ENCODE results near the gene HMG20A. TPM values are rescaled to one million over a fixed set of nuclear protein-coding genes. Genes with fewer than 3 reads are reported as not detected.

HMG20A gene
- total and polyA plus RNA-seq, 2 of the 13 experiments (the other 11 are each of a cell fraction or from before 2014, with no cell fraction given) = 28.0 to 35.2 TPM

GRCh38 chr15:77507911-77508310 is 87.2 kb downstream of the HMG20A start (continued):
- TF ChIP-seq, protein P1, sequence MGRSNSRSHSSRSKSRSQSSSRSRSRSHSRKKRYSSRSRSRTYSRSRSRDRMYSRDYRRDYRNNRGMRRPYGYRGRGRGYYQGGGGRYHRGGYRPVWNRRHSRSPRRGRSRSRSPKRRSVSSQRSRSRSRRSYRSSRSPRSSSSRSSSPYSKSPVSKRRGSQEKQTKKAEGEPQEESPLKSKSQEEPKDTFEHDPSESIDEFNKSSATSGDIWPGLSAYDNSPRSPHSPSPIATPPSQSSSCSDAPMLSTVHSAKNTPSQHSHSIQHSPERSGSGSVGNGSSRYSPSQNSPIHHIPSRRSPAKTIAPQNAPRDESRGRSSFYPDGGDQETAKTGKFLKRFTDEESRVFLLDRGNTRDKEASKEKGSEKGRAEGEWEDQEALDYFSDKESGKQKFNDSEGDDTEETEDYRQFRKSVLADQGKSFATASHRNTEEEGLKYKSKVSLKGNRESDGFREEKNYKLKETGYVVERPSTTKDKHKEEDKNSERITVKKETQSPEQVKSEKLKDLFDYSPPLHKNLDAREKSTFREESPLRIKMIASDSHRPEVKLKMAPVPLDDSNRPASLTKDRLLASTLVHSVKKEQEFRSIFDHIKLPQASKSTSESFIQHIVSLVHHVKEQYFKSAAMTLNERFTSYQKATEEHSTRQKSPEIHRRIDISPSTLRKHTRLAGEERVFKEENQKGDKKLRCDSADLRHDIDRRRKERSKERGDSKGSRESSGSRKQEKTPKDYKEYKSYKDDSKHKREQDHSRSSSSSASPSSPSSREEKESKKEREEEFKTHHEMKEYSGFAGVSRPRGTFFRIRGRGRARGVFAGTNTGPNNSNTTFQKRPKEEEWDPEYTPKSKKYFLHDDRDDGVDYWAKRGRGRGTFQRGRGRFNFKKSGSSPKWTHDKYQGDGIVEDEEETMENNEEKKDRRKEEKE (IDR thresholded peaks at IDR 0.05) = no peak
- TF ChIP-seq MAX (IDR thresholded peaks at IDR 0.05) (no peak), SAP130 (CRISPR knock-in tag; IDR thresholded peaks at IDR 0.05; ENCODE audit: low read depth) (peak; percentile 35; the same call in 1 of the 2 replicates), ZNF670 (CRISPR knock-in tag; IDR thresholded peaks at IDR 0.05; ENCODE audit: borderline replicate concordance) (no peak), ZFY (CRISPR knock-in tag; IDR thresholded peaks at IDR 0.05) (peak; percentile 33; the same call in 1 of the 2 replicates)

DNA sequence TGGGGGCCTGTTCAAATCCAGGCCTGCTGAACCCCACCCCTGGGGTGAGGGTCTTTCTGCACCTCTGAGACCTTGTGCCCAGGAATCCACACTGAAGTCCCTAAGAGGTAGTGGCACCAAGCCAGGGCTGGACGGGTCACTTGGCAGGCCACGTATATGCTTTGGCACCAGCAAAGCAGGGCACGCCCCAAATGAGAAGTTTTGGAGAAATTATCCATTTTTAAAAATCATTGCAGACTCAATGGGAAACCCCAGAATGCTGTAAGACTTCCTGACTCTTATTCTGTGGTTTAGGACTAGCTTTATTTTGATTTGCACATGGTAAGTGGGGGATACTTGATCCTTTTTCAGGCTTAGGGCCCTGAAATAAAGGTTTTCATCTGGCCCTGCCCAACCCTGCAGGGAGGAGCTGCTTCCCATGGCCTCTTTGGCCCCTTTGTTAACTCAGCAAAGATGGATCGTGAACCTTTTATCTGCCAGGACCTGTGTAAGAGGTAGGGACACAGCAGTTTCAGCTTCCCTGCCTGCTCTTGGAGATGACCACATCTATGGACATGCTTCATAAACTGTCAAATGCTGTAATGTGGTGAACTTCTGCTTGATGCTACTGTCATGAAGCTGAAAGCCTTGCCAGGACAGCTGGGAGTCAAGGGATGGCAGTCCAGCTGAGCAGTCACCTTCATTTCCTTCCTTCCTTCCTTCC is 88.0 kb downstream of the HMG20A start:
- no peaks in the 10 kb centered on the region for H4K20me1 ChIP-seq (ENCODE audit: insufficient read depth, low read length)
- H3K79me2 ChIP-seq (ENCODE audit: insufficient read depth, low read length) = no peaks in the 10 kb centered on the region
- in situ Hi-C loops (cut with HindIII; ENCODE audit: extremely low pct_ligation_motif_present, low pct_unique_long_range_greater_than_20kb) (no loop called here), intact Hi-C loops (cut with micrococcal nuclease; ENCODE audit: unreplicated experiment) (no loop called here)
- no peaks in the 10 kb centered on the region for H3K9me3 ChIP-seq (ENCODE audit: low read length)
- H3K4me2 ChIP-seq (ENCODE audit: low read depth, low read length) = peak overlapping the region; percentile 87
- no peaks in the 10 kb centered on the region for H3K36me3 ChIP-seq (replicated peaks in 1 of 2; ENCODE audit: control insufficient read depth in 1 of 2, insufficient read depth in 2 of 2, low read length in 2 of 2)
- H3K9ac ChIP-seq (ENCODE audit: insufficient read depth, low read depth, low read length) = peak overlapping the region; percentile 47; the same call in 1 of the 2 replicates
- DNase-seq (ENCODE audit: low spot score) = no peak
- WGBS (ENCODE audit: low lambda C conversion rate) = 42% methylated on average over 4 of the region's 4 CpGs
- peaks cover 71% of the 10 kb centered on the region for H3K4me1 ChIP-seq (ENCODE audit: insufficient read depth, low read length)
- POLR2A ChIA-PET = interaction anchor here (1.8 to 2.9 kb wide), 2 partner anchors 12 to 19 kb away, joined by 4 to 19 read pairs; no protein-coding TSS in a partner anchor
- CTCF ChIA-PET (ENCODE audit: low intra/inter-chr PET ratio, low total read pairs) = no interaction called here
- peak overlapping the region; percentile 8 to 62 (median 39); a peak in 5 of 6 replicates for H3K4me3 ChIP-seq (replicated peaks in 1 of 3; ENCODE audit: insufficient read depth in 1 of 3, low read depth in 2 of 3, low read length in 3 of 3)
- ATAC-seq = peak; percentile 11; the same call in 1 of the 3 replicates
- peak; percentile 60 for FAIRE-seq
- no TSS peak for BruUV-seq (replicated peaks)
- no peaks in the 10 kb centered on the region for H3K27me3 ChIP-seq (ENCODE audit: control insufficient read depth in 1 of 2, insufficient read depth in 2 of 2, low read length in 2 of 2)
- H2AFZ ChIP-seq (ENCODE audit: low read length) = peak overlapping the region; percentile 32
- no peak for TF ChIP-seq NFE2 (CRISPR knock-in tag; IDR thresholded peaks at IDR 0.05)
- no peak for TF ChIP-seq ZNF782 (CRISPR knock-in tag; IDR thresholded peaks at IDR 0.05; ENCODE audit: borderline replicate concordance)
- peak; percentile 51; the same call in 1 of the 2 replicates for TF ChIP-seq ZNF12 (CRISPR knock-in tag; IDR thresholded peaks at IDR 0.05)
- TF ChIP-seq ZNF7 (CRISPR knock-in tag; IDR thresholded peaks at IDR 0.05) = 0 out of 2 replicates have a peak, but pooled peaks have one; percentile 46
- no peak for TF ChIP-seq HOXA7 (CRISPR knock-in tag; IDR thresholded peaks at IDR 0.05)
- TF ChIP-seq NBN (conservative IDR thresholded peaks at IDR 0.05) = no peak
- 0 out of 2 replicates have a peak, but pooled peaks have one; percentile 1 for TF ChIP-seq ZFX (CRISPR knock-in tag; IDR thresholded peaks at IDR 0.05; ENCODE audit: low read depth)
- peak overlapping the region; percentile 14 for H3K27ac ChIP-seq (ENCODE audit: extremely low read length, insufficient read depth, low read length)

Measured in HepG2 (cell line).